ENCODE results near the gene FAM13C.
"Not testable (repeated sequence)": the region's sequence is repeated elsewhere in the genome, so short reads cannot be mapped to it uniquely, and the experiment has no call there.

Gene FAM13C

GRCh38 chr10:59362144-59362958, at the start of gene FAM13C:
Gene FAM13C, minus strand, starts transcription at chr10:59362549. Its CDS starts 89 bp downstream, at chr10:59362460.
- peak; percentile 37 for DNase-seq (ENCODE audit: low read depth)

DNA sequence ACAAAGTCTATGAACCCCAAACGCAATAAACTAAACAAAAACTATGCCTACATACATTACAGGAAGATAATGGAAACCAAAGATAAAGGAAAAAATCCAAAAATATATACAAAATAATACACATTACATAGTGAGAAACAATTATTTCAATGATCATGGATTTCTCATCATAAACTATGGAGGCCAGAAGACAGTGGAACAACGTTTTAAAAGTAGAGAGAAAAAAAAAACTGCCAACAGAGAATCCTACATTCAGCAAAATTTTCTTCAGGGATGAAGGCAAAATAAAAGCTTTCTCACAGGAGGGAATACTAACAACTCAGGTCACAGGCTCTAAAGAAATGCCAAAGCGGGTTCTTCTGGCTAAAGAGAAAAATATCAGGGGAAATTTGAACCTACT, 42.9 kb upstream of the FAM13C start:
- DNase-seq (ENCODE audit: low read depth), result no peak

- DNase-seq (ENCODE audit: low read depth), result no peak
Measured at GRCh38 chr10:59400214-59400613, 37.9 kb upstream of the FAM13C start.

DNA sequence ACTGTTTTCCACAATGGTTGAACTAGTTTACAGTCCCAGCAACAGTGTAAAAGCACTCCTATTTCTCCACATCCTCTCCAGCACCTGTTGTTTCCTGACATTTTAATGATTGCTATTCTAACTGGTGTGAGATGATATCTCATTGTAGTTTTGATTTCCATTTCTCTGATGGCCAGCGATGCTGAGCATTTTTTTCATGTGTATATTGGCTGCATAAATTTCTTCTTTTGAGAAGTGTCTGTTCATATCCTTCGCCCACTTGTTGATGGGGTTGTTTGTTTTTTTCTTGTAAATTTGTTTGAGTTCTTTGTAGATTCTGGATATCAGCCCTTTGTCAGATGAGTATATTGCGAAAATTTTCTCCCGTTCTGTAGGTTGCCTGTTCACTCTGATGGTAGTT, 37.0 kb upstream of the FAM13C start:
- not testable (repeated sequence) for DNase-seq (ENCODE audit: low read depth)

DNA sequence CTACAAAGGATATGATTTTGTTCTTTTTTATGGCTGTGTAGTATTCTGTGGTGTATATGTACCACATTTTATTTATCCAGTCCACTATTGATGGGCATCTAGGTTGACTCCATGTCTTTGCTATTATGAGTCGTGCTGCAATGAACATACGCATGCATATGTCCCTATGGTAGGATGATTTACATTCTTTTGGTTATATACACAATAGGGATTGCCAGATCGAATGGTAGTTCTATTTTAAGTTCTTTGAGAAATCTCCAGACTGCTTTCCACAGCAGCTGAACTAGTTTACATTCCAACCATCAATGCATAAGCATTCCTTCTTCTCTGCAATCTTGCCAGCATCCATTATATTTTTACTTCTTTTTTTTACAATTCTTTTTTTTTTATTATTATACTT, 35.6 kb upstream of the FAM13C start:
- DNase-seq (ENCODE audit: low read depth), result no peak

DNA sequence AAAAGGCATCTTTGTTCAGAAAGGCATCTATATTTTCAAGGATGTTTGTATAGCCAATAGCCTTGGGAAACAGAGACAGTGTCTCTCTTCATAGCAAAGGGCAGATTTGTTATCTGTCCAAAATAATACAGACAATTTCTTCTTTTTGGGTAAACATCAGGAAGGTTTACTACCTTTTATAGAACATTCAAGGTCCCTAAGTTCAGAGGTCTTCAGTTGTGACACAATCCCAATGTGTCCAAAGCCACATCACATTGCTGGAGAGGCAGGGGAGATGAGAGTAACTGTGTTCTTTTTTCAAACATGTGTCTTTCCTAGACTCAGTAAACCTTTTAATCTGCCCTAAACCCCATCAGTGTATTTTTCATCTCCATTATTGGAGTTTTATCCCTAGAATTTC, 33.6 kb upstream of the FAM13C start:
- no peak for DNase-seq (ENCODE audit: low read depth)

GRCh38 chr10:59393349-59393748, 31.0 kb upstream of the FAM13C start:
- peak; percentile 2 for DNase-seq (ENCODE audit: low read depth)

DNA sequence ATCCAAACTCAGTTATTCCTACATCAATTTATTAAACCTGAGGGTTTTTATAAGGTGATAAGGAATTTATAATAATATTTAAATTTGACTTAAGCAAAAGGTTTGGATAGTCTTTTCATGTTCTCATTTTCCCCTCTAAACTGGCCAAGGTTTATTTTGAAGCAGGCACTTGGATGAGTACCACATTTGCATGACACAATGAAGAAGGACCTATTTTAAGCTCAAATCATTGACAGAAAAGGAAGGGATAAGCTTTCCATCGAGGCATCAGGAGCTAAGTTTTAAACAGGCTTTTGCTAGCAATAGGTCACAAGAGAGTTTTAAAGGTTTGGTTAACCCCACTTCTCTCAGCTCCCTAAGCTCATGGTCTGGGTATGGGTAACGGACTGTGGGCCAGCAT, 28.7 kb upstream of the FAM13C start:
- no peak for DNase-seq (ENCODE audit: low read depth)

GRCh38 chr10:59388671-59388976, 26.3 kb upstream of the FAM13C start:
- DNase-seq (ENCODE audit: low read depth), result no peak

- peak; percentile 68 for DNase-seq (ENCODE audit: low read depth)
Measured at GRCh38 chr10:59387951-59388670, 25.8 kb upstream of the FAM13C start.

- no peak for DNase-seq (ENCODE audit: low read depth)
Measured at GRCh38 chr10:59384761-59385160, 22.4 kb upstream of the FAM13C start.

- DNase-seq (ENCODE audit: low read depth), result no peak
Measured at GRCh38 chr10:59383908-59384307, 21.6 kb upstream of the FAM13C start.

- DNase-seq (ENCODE audit: low read depth), result no peak
Measured at GRCh38 chr10:59383436-59383835, 21.1 kb upstream of the FAM13C start.

DNA sequence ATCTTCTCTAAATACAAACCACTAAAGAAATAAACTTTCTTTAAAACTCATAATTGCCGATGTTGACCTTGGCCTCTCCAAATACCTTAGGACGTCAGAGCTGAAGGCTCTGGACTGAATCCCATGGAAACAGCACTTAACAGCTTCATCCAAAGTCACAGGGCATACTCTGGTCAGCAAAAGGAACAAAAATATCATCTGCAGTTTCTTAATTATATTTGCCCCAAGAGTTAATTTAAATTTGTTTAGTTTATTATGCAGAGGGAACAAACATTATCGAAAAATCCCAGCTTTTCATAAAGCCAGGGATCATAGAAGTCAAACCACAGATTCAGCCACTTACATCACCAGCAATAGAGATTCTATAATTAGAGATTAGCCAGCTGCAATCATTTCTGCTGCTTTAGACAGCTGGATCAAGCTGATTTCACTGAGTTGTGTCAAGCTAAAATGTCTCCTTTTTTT, 20.5 kb upstream of the FAM13C start:
- no peak for DNase-seq (ENCODE audit: low read depth)

DNA sequence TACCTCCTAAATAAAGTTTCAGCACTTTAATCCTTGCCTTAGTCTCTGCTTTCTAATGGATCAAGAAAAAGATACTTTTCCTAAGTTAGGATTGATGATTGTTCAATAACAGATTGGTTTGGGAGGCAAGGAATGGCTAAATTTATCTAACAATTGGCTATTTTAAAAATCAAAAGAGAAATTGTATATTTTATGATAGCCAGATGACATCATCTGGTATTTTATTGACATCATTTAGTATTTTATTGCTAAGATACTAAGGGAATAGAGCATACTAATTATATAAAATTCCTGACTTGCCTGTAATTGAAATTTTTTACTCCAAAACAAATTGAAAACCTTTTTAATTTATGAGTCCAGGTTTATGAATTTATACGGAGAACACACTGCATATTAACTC, 19.3 kb upstream of the FAM13C start:
- no peak for DNase-seq (ENCODE audit: low read depth)

GRCh38 chr10:59376846-59377245, 14.5 kb upstream of the FAM13C start:
- no peak for DNase-seq (ENCODE audit: low read depth)

GRCh38 chr10:59375990-59376389, 13.6 kb upstream of the FAM13C start:
- DNase-seq (ENCODE audit: low read depth), result no peak

DNA sequence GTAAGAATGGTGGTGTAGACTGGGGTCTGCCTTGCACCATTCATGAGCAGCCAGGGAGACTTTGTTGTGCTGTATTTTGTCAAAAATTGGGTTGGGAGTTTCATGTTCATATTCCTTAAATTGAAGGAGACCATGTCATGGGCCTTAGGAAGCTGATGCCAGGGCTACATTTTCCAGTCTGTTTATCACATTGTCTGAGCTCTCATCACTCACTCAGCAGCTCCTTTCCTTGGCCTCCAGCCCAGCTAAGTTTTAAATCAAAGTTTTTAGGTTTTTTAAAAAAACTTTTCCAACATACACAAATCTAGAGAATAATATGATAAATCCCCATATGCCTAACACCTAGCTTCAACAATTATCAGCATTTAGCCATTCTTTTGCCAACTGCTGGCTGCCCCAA, 12.6 kb upstream of the FAM13C start:
- no peak for DNase-seq (ENCODE audit: low read depth)

DNA sequence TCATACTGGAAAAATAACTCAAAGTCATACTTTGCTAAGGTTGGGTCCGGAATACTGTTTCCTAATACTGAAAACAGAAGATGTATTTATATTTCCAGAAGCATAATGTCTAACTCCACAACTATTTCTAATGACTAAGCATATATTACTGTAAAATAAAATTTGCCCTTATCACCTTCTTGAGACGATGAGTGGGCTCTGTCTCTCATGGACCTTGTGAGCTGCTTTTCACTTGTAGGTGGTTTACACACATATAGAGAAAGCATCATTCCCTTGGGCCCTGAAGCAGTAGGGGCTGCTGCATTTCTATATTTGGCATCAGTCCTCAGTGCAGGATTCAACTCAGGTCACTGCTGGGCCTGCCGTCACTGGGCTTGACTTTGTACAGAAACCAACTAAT, 10.7 kb upstream of the FAM13C start:
- DNase-seq (ENCODE audit: low read depth), result no peak

- DNase-seq (ENCODE audit: low read depth), result no peak
Measured at GRCh38 chr10:59372543-59372942, 10.2 kb upstream of the FAM13C start.

DNA sequence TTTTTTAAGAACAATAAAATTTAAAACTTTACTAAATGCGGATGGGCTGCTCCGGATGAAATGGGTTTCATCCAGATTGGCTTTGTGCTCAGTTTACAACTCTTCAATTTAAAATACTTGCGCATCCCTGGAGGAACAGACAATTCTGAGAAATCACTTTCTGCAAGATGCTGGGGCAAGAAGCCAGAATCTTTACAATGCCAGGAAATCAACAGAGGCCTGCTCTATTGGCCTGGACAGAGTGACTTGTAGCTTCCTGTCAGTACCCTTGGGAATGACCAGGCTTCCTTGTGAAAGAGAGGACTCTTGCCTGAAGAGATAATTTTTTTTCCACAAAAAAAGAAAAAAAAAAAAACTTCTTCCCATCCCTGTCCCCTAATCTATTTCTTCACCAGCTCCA, 3.9 kb upstream of the FAM13C start:
- no peak for DNase-seq (ENCODE audit: low read depth)

GRCh38 chr10:59363446-59363958, 1.2 kb upstream of the FAM13C start:
- no peak for DNase-seq (ENCODE audit: low read depth)

GRCh38 chr10:59362959-59363381, 621 bp upstream of the FAM13C start:
- DNase-seq (ENCODE audit: low read depth), result peak; percentile 24

All from ELR (cell line).